ENCODE data around the gene SLC35F2.
"Not testable (repeated sequence)": the region's sequence is repeated elsewhere in the genome, so short reads cannot be mapped to it uniquely, and the experiment has no call there.

SLC35F2 gene

GRCh38 chr11:107858217-107859070 is at the start of gene SLC35F2:
Gene SLC35F2 (minus strand): TSS chr11:107858787. CDS start chr11:107858767, 20 bp downstream.
- peak within 1 kb of the TSS; percentile 87 to 95 (median 93) for H3K4me3 Mint-ChIP-seq
- H3K36me3 Mint-ChIP-seq (ENCODE audit: low read depth), result no peaks in the 10 kb centered on the region
- TF ChIP-seq CTCF (IDR thresholded peaks at IDR 0.05; ENCODE audit: unreplicated experiment in 3 of 3), result no peak
- H3K27ac Mint-ChIP-seq, result peak within 1 kb of the TSS; percentile 53 to 93 (median 78)
- H3K27me3 Mint-ChIP-seq (ENCODE audit: low read depth), result peaks cover 61% of the 10 kb centered on the region
- H3K9me3 Mint-ChIP-seq, result no peaks in the 10 kb centered on the region
- peaks cover 16% of the 10 kb centered on the region for H3K4me1 Mint-ChIP-seq

GRCh38 chr11:107908211-107908610 is 49.6 kb upstream of the SLC35F2 start:
- H3K9me3 Mint-ChIP-seq, result peaks cover 3% of the 10 kb centered on the region
- H3K27me3 Mint-ChIP-seq (ENCODE audit: low read depth), result peaks cover 5% of the 10 kb centered on the region
- TF ChIP-seq CTCF (IDR thresholded peaks at IDR 0.05; ENCODE audit: unreplicated experiment in 3 of 3), result no peak
- no peak overlapping the region for H3K4me3 Mint-ChIP-seq
- no peak overlapping the region for H3K27ac Mint-ChIP-seq
- H3K36me3 Mint-ChIP-seq (ENCODE audit: low read depth), result no peaks in the 10 kb centered on the region
- no peaks in the 10 kb centered on the region for H3K4me1 Mint-ChIP-seq

DNA sequence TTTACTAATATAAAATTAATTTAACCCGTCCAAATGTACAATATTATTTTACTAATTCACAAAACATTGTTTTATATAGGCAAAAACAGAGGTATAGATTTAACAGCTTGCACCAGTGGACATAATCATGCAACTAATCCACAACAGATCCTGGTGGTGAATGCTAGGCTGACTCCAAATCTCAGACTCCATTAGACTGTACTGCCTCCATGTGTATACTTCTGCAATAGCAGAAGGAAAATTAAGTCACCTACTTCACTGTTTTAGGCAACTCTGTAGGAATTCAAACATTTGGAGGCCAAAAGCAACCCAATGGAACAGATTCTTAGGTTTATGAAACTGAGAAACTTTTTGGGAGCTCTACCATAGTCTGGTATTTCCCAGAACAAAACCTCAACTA is 39.7 kb upstream of the SLC35F2 start:
- Mint-ChIP-seq H3K9me3 (no peaks in the 10 kb centered on the region), H3K4me1 (no peaks in the 10 kb centered on the region), H3K36me3 (ENCODE audit: low read depth) (no peaks in the 10 kb centered on the region), H3K27me3 (ENCODE audit: low read depth) (peaks cover 4% of the 10 kb centered on the region), H3K4me3 (no peak overlapping the region), H3K27ac (no peak overlapping the region)
- peak; percentile 28 to 47 (median 32) for TF ChIP-seq CTCF (IDR thresholded peaks at IDR 0.05; ENCODE audit: unreplicated experiment in 3 of 3)

- Mint-ChIP-seq H3K36me3 (ENCODE audit: low read depth) (no peaks in the 10 kb centered on the region), H3K4me1 (no peaks in the 10 kb centered on the region), H3K4me3 (no peak overlapping the region), H3K27ac (no peak overlapping the region), H3K9me3 (peaks cover 3% of the 10 kb centered on the region), H3K27me3 (ENCODE audit: low read depth) (no peaks in the 10 kb centered on the region)
- no peak for TF ChIP-seq CTCF (IDR thresholded peaks at IDR 0.05; ENCODE audit: unreplicated experiment in 3 of 3)
Measured at GRCh38 chr11:107882095-107882820, 23.7 kb upstream of the SLC35F2 start.

DNA sequence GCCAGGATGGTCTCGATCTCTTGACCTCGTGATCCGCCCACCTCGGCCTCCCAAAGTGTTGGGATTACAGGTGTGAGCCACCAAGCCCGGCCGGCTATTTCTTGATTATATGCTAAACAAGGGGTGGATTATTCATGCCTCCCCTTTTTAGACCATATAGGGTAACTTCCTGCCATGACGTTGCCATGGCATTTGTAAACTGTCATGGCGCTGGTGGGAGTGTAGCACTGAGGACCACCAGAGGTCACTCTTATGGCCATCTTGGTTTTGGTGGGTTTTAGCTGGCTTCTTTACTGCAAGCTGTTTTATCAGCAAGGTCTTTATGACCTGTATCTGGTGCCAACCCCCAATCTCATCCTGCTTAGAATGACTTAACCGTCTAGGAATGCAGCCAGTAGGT is 22.9 kb upstream of the SLC35F2 start:
- not testable (repeated sequence) for H3K36me3 Mint-ChIP-seq (ENCODE audit: low read depth); H3K4me3 Mint-ChIP-seq; H3K4me1 Mint-ChIP-seq; H3K9me3 Mint-ChIP-seq; H3K27ac Mint-ChIP-seq; H3K27me3 Mint-ChIP-seq (ENCODE audit: low read depth)

GRCh38 chr11:107876141-107876540 is 17.6 kb upstream of the SLC35F2 start:
- Mint-ChIP-seq H3K4me1 (no peaks in the 10 kb centered on the region), H3K9me3 (peaks cover 3% of the 10 kb centered on the region), H3K27ac (no peak overlapping the region), H3K27me3 (ENCODE audit: low read depth) (no peaks in the 10 kb centered on the region), H3K36me3 (ENCODE audit: low read depth) (no peaks in the 10 kb centered on the region), H3K4me3 (no peak overlapping the region)
- TF ChIP-seq CTCF (IDR thresholded peaks at IDR 0.05; ENCODE audit: unreplicated experiment in 3 of 3), result no peak
